Spleen (tissue), 7 donors: Measurements from ENCODE around the gene ELOB.

Source experiments
- CTCF ChIP-seq, 11 experiments: fragments of 200-600 bp in 7 of 11; fragments of 450-650 bp in 4 of 11; sonication (generic) in 4 of 11; IDR thresholded peaks in 8 of 11; conservative IDR thresholded peaks in 3 of 11; 1 replicate in 7 of 11; 2 replicates in 4 of 11; pipeline versions ENCODE4 v1.4.0 to v1.8.0; 2016 to 2021; ENCODE audit warnings: antibody characterized with exemption in 11 of 11, inconsistent platforms in 4 of 11, mild to moderate bottlenecking in 1 of 11
- POLR2AphosphoS5 ChIP-seq, 3 donors: sonication (generic); formaldehyde crosslinking; IDR thresholded peaks; one replicate each; pipeline ENCODE4 v1.5.1; 2017; ENCODE audit warnings: antibody characterized with exemption in 3 of 3
- donor health status: DM: no; HTN: no; CAD: no; lungs with moderate emphysema.
- donor health status: DM: no; HTN: no; CAD: no.
- donor health status: DM: no; HTN: no; CAD: no.

- TF ChIP-seq POLR2AphosphoS5 (IDR thresholded peaks at IDR 0.05) (no peak), CTCF (IDR thresholded peaks at IDR 0.05 in 8 of 11, conservative IDR thresholded peaks at IDR 0.05 in 3 of 11) (no peak)
Measured at GRCh38 chr16:2792940-2793339, 15.9 kb upstream of the ELOB start.
